Left ventricle myocardium superior (tissue), 1 donor: ENCODE results near the gene MYOC. TPM values are rescaled to one million over a fixed set of nuclear protein-coding genes. Genes with fewer than 3 reads are reported as not detected.

Source experiments
- ATAC-seq: fragments of 200-7000 bp; cut with Tn5 transposase; one replicate; pipeline ENCODE4 v1.9.1; 2020; ENCODE audit warnings: mild to moderate bottlenecking, moderate library complexity
- DNase-seq: peaks from one replicate; pipeline ENCODE4 v3.0.0-alpha.2; 2020
- intact Hi-C: fragments of 100-400 bp; cut with micrococcal nuclease; formaldehyde crosslinking; loops from one replicate; pipeline ENCODE4 v1.11.0; 2022
- total RNA-seq: library from RNA; stranded (reverse); fragmentation: NEBNext Ultra II Directional; extraction: Animal tissue kit (Norgen Biotek cat#: 25700); gene quantifications from one replicate; pipeline ENCODE4 v1.2.1, GENCODE V29; 2021
- donor health status: DM: no; HTN: yes; CAD: no; lungs with severe emphysema.

MYOC gene
- total RNA-seq, 1 donor from 2014 or later, result 8.3 TPM

DNA sequence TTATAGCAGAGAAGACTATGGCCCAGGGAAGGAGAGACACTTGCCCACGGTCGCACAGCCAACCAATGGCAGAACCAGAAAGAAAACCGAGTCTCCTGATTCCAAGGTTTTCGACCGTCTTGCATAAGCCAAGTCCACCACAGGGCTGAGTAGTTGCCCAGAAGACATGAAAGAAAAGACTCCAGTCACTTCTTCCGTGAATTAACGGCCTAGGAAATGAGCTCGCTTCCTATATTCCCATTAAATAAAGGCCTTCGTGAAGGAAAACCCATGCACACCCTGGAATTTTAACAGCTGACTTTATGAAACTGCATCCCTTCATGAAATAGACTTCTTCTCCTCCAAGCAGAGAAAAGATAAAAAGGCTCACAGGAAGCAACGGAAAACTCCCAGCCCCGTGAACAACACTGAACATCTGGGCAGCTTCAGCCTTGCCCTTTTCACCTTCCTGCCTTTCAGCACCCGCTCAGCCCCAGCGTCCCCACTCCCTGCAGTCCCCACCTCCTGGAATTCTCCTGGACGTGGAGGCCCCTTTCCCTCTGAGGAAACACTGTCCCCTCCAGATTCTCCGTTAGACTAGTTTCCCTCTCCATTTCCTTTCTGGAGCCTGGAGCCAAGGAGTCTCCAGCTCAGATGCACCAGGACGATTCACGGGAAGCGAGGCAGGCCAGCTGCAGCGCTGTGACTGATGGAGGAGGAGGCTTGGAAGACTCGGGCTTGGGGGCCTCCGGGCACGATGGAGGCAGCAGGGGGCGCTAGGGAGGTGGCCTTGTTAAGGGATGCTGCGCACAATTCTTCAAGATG is 2.7 kb upstream of the MYOC start:
- peak; percentile 92 for DNase-seq
- intact Hi-C loops, result no loop called here
- ATAC-seq, result peak; percentile 93

DNA sequence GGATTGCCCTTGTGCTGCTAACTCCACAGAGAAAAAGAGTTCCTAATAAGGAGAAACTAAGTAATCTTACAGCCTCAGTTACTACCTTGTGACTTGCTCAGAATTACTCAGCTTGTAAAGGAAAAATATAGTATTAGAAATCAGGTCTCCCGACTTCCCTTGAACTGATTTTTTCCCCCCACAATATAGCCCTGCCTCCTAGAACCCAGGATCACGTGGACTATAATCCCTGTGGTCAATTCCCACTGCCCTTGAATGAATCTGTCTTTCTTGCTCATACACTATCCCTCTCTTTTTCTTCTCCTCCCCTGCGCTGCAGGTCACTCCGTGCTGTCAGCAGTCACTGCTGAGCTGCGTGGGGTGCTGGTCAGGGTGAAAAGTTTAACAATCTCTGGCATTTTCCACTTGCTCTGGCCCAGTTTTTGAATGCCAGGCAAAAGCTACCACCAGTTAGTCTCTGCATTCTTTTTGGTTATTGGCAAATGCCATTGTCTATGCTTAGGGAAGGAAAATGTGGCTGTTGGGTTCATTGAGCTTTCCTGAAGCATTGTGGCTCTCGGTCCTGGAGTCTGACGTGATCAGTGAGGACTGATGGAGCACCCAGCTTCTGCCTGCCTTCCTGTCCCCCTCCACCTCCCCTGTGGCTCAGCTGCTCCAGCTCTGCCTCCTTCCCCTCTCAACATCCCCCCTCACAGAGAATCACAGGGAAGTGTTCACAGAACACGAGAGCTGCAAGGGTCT is 1.9 kb upstream of the MYOC start:
- peak; percentile 30 for DNase-seq
- intact Hi-C loops, result no loop called here
- peak; percentile 47 for ATAC-seq

- no peak for ATAC-seq
- no peak for DNase-seq
- intact Hi-C loops, result no loop called here
These were observed 1.3 kb upstream of the MYOC start for GRCh38 chr1:171653796-171654195.

GRCh38 chr1:171646249-171646560 is 6.3 kb downstream of the MYOC start:
- DNase-seq (no peak), ATAC-seq (no peak)
- intact Hi-C loops, result no loop called here

- ATAC-seq (peak; percentile 96), DNase-seq (peak; percentile 82)
- intact Hi-C loops, result loop anchor here (2.0 kb wide), 1 partner anchor 71 kb away; no protein-coding TSS in a partner anchor
These were observed 6.8 kb downstream of the MYOC start for GRCh38 chr1:171645553-171646248.

DNA sequence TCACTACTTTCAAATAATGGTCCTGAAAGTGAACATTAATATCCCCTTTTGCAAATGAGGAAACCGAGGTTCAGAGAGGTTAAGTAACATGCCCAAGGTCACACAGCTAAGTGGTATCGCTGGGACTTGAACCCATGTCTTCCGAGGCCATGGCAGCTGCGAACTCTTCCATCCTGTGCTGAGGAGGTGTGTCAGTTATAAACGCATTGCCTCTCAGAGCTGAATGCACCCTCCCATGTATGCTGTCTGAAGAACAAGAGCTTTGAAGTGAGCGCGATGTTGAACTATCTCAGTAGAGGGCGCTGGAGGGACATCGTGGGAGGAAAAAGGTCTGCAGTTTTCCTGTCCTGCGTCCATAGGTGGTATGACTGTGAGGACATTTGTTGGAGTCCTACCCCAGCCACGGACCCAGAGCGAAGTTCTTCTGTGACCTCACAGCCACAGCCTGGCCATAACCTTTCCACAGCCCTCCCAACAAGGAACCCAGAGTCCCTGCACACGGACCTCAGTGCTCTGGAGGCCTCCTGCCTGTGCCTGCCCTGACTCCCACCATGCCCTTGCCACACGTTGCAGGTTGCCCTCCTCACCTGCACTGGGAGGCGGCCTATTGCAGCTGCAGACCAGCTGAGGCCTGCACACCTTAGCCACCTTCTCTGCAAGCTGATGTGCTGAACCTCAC is 7.5 kb downstream of the MYOC start:
- peak; percentile 82 for ATAC-seq
- peak; percentile 73 for DNase-seq
- intact Hi-C loops, result loop anchor here (2.0 kb wide), 1 partner anchor 72 kb away; no protein-coding TSS in a partner anchor

DNA sequence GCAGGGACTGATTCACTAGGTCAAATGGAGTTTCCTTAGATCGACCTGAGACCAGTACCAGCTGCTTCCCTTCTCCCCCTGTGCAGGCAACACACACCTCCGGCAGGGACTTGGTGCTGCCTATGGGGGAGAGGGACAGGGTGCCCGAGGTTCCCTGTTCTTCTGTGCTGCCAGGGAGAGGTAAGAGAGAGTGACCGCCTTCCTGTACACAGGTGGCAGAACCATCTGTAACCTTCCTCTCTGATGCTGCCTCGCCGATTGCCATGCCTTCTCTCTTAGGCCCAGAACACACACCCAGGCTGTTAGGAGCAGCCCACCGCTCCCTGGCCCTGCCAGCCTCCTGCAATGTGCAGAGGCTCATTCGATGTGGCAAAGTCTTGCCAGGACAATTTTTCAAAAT is 9.3 kb downstream of the MYOC start:
- DNase-seq, result no peak
- intact Hi-C loops, result no loop called here

GRCh38 chr1:171642197-171642596 is 10.3 kb downstream of the MYOC start:
- DNase-seq, result no peak
- no peak for ATAC-seq
- intact Hi-C loops, result no loop called here

More for the DNA sequence above, 9.3 kb downstream of the MYOC start:
- no peak for ATAC-seq

DNA sequence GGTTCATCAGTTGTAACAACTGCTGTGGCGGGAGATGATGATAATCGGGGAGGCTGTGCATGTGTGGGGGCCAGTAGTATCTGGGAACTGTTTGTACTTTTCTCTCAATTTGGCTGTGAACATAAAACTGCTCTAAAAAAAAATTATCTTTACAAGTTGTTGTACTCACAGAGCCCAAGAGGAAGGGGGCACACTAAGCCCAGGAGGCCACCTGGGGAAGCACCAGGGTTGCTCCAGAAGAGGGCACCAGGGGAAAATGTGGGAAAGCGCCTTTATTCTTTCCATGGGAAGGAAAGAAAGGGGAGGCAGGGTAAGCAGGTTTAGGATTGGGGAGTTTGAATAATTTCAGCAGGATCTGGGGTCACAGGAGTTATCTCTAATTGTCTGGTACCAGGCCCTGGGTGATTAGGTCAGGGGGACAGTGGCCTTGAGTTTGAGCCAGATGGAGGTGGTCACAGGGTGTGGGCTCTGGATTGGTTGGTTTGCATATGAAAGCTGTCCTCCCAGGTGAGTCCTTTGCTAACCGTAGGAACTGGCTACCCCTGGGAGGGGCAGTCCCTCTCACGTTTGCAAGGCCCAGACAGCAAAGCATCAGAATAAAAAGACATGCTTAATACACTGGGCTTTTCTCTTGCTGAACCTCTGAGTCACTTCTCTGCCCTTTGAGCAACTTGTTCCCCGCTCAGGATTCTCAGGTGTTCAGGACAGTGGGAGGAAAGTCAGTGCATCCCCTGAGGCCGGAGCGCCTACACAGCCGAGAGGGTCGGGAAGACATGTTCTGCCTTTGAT is 11.2 kb downstream of the MYOC start:
- ATAC-seq (no peak), DNase-seq (no peak)
- intact Hi-C loops, result no loop called here

DNA sequence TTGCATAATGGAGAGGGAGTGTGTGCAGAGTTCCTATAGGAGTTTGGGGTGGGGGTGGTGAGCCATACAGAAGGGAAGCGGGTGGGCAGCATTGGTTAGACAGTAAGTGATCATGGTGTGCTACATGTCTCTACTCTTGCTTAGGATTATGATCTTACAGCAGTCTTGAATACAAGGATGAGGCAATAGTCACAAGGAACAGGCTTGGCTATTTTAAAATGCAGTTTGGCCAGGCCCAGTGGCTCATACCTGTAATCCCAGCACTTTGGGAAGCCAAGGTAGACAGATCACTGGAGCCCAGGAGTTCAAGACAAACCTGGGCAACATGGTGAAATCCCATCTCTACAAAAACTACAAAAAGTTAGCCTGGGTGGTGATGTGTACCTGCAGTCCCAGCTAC is 12.3 kb downstream of the MYOC start:
- DNase-seq, result no peak
- no peak for ATAC-seq
- intact Hi-C loops, result no loop called here

DNA sequence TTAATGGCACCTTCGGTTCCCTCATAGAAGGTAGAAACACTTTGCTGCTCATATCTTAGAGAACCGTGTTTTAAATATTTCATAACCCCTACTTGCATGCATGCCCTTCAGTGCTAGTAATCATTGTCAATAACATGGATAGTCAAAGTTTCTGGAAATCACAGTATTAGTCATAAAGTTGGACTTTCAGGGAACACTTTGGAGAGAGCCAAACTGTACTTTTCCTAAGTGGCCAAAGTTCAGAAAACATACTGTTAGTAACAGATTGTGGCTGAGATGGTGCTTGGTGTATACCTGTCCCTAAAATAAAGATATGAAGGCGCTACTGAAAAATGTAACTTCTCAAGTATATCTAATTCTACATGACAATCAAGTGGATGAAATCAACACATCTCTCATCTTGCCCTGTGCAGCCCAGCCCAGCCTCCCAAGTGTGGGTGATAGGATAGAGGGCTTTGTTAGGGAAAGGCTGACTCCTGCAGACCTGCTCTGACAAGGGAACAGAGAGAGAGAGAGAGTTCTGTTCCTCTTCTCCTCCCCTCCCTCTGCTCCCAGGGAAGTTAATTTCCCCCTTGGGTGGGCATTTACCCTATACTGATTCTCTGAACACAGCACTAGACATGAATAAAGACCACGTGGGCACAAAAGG is 14.4 kb downstream of the MYOC start:
- intact Hi-C loops, result no loop called here
- ATAC-seq, result no peak
- DNase-seq, result no peak

GRCh38 chr1:171636141-171636540 is 16.3 kb downstream of the MYOC start:
- DNase-seq (no peak), ATAC-seq (no peak)
- intact Hi-C loops, result no loop called here

DNA sequence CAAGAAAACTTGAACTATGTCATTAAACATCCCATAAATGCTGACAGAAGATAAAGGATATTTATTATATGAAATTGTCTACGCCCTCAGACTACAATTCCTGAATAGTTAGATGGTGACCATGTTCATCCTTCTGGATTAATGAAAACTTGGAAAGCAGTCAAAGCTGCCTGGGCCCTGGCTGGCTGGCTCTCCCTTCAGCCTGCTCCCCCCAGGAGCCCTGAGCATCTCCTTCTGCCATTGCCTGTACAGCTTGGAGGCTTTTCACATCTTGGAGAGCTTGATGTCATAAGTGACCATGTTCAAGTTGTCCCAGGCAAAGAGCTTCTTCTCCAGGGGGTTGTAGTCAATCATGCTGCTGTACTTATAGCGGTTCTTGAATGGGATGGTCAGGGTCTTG is 16.8 kb downstream of the MYOC start:
- DNase-seq, result no peak
- intact Hi-C loops, result no loop called here
- ATAC-seq, result no peak

GRCh38 chr1:171628225-171628624 is 24.3 kb downstream of the MYOC start:
- DNase-seq (no peak), ATAC-seq (no peak)
- intact Hi-C loops, result no loop called here

GRCh38 chr1:171627020-171627419 is 25.5 kb downstream of the MYOC start:
- ATAC-seq (no peak), DNase-seq (no peak)
- intact Hi-C loops, result no loop called here

- ATAC-seq (no peak), DNase-seq (no peak)
- intact Hi-C loops, result no loop called here
These were observed 27.3 kb downstream of the MYOC start for GRCh38 chr1:171625225-171625624.

- DNase-seq, result no peak
- intact Hi-C loops, result no loop called here
- ATAC-seq, result no peak
These were observed 28.7 kb downstream of the MYOC start for GRCh38 chr1:171623651-171624331.

- DNase-seq, result no peak
- intact Hi-C loops, result no loop called here
- no peak for ATAC-seq
These were observed 30.4 kb downstream of the MYOC start, which contains the start of gene MYOCOS for GRCh38 chr1:171622152-171622462. Gene MYOCOS (plus strand): TSS chr1:171622243. CDS start chr1:171623884, 1,641 bp downstream.
